Kidney tubule cell (primary cell): ENCODE data around the gene CNTN2.

ENCODE experiments used
- DNase-seq: peaks from one replicate; pipeline ENCODE4 v3.0.0-alpha.2; 2018; ENCODE audit warnings: low spot score

Gene CNTN2

GRCh38 chr1:205122489-205122882, 79.5 kb downstream of the CNTN2 start:
- no peak for DNase-seq

- no peak for DNase-seq
Measured at GRCh38 chr1:205124726-205125125, 81.7 kb downstream of the CNTN2 start.

DNA sequence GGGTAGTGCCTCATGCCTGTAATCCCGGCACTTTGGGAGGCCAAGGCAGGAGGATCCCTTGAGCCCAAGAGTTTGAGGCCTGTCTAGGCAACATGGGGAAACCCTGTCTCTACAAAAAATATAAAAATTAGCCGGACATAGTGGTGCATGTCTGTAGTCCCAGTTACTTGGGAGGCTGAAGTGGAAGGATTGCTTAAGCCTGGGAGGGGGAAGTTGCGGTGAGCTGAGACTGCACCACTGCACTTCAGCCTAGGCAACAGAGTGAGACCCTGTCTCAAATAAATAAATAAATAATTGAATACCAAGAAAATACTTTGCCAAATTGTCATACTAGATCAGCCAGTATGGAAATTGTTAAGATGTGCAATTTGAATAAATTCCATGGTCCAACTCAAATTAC, 84.6 kb downstream of the CNTN2 start:
- DNase-seq = no peak
